Trophoblast cell (in vitro differentiated cells and primary cell): ENCODE results near the gene CRYZ.
"Not testable (repeated sequence)": the region's sequence is repeated elsewhere in the genome, so short reads cannot be mapped to it uniquely, and the experiment has no call there.

Source experiments
- DNase-seq, 2 donors: peaks; one replicate each; pipeline ENCODE4 v3.0.0-alpha.2; 2016
- H2AFZ ChIP-seq: 2 replicates; pipeline ENCODE4 v1.6.1; 2013; ENCODE audit warnings: low read length, moderate library complexity, mild to moderate bottlenecking; ENCODE audit not compliant: insufficient read depth, poor library complexity
- H2AK5ac ChIP-seq: 2 replicates; pipeline ENCODE4 v1.6.1; 2013; ENCODE audit warnings: mild to moderate bottlenecking, low read length
- H2BK120ac ChIP-seq: 2 replicates; pipeline ENCODE4 v1.6.1; 2013; ENCODE audit warnings: low read length, mild to moderate bottlenecking, moderate library complexity; ENCODE audit not compliant: insufficient read depth, poor library complexity
- H2BK12ac ChIP-seq: 2 replicates; pipeline ENCODE4 v1.6.1; 2013; ENCODE audit warnings: mild to moderate bottlenecking, low read length, moderate library complexity
- H2BK5ac ChIP-seq: 2 replicates; pipeline ENCODE4 v1.6.1; 2013; ENCODE audit warnings: low read length, low read depth, moderate library complexity, mild to moderate bottlenecking; ENCODE audit not compliant: poor library complexity
- H3K14ac ChIP-seq: 2 replicates; pipeline ENCODE4 v1.6.1; 2013; ENCODE audit warnings: mild to moderate bottlenecking, low read length
- H3K18ac ChIP-seq: 2 replicates; pipeline ENCODE4 v1.6.1; 2013; ENCODE audit warnings: mild to moderate bottlenecking, low read length
- H3K23ac ChIP-seq: 2 replicates; pipeline ENCODE4 v1.6.1; 2013; ENCODE audit warnings: low read length
- H3K27ac ChIP-seq: 2 replicates; pipeline ENCODE4 v1.5.1; 2013; ENCODE audit warnings: low read depth, mild to moderate bottlenecking, inconsistent platforms, low read length, moderate library complexity
- H3K27me3 ChIP-seq: 2 replicates; pipeline ENCODE4 v1.6.1; 2013; ENCODE audit warnings: inconsistent platforms, mild to moderate bottlenecking, low read length, moderate library complexity; ENCODE audit not compliant: insufficient read depth
- H3K36me3 ChIP-seq, 2 experiments: 1 replicate in 1 of 2; 2 replicates in 1 of 2; pipeline ENCODE4 v1.6.1; 2013; ENCODE audit warnings: low read length in 2 of 2, mild to moderate bottlenecking in 2 of 2, moderate library complexity in 1 of 2; ENCODE audit not compliant: insufficient read depth in 2 of 2, control insufficient read depth in 1 of 2
- H3K4ac ChIP-seq: 2 replicates; pipeline ENCODE4 v1.6.1; 2013; ENCODE audit warnings: low read depth, mild to moderate bottlenecking, low read length, moderate library complexity
- H3K4me1 ChIP-seq, 2 experiments: 1 replicate in 1 of 2; 2 replicates in 1 of 2; pipeline ENCODE4 v1.6.1; 2013; ENCODE audit warnings: low read length in 2 of 2, mild to moderate bottlenecking in 2 of 2, moderate library complexity in 1 of 2; ENCODE audit not compliant: insufficient read depth in 2 of 2, control insufficient read depth in 1 of 2
- H3K4me2 ChIP-seq: 2 replicates; pipeline ENCODE4 v1.6.1; 2013; ENCODE audit warnings: inconsistent platforms, mild to moderate bottlenecking, low read length, moderate library complexity
- H3K4me3 ChIP-seq: 2 replicates; pipeline ENCODE4 v1.5.1; 2013; ENCODE audit warnings: mild to moderate bottlenecking, low read depth, low read length, inconsistent platforms
- H3K79me1 ChIP-seq: one replicate; pipeline ENCODE4 v1.6.1; 2013; ENCODE audit warnings: low read length
- H3K79me2 ChIP-seq: 2 replicates; pipeline ENCODE4 v1.6.1; 2013; ENCODE audit warnings: low read length, mild to moderate bottlenecking; ENCODE audit not compliant: control insufficient read depth, insufficient read depth, poor library complexity
- H3K9ac ChIP-seq: 2 replicates; pipeline ENCODE4 v1.6.1; 2013; ENCODE audit warnings: mild to moderate bottlenecking, low read length
- H3K9me3 ChIP-seq: 2 replicates; pipeline ENCODE4 v1.6.1; 2013; ENCODE audit warnings: low read depth, mild to moderate bottlenecking, control low read depth, inconsistent platforms, low read length; ENCODE audit not compliant: insufficient read depth
- H4K12ac ChIP-seq: 2 replicates; pipeline ENCODE4 v1.6.1; 2013; ENCODE audit warnings: low read depth, mild to moderate bottlenecking, low read length, moderate library complexity
- H4K8ac ChIP-seq: 2 replicates; pipeline ENCODE4 v1.6.1; 2013; ENCODE audit warnings: low read depth, mild to moderate bottlenecking, low read length, moderate library complexity
- H4K91ac ChIP-seq: one replicate; pipeline ENCODE4 v1.6.1; 2013; ENCODE audit warnings: low read depth, mild to moderate bottlenecking, low read length, moderate library complexity
- WGBS: extraction: QIAGEN DNeasy Blood & Tissue Kit; methylation state at CpG from one replicate; pipeline ENCODE4 v1.1.7; 2013; ENCODE audit warnings: missing lambda C conversion rate; ENCODE audit not compliant: insufficient read length, insufficient coverage; ENCODE audit errors: extremely low coverage; 5-methylcytosine and 5-hydroxymethylcytosine counted together

Gene CRYZ

GRCh38 chr1:74767490-74767889, 34.6 kb upstream of the CRYZ start:
- no peak overlapping the region for H4K91ac ChIP-seq
- H2BK12ac ChIP-seq = no peak overlapping the region
- no peak overlapping the region for H4K8ac ChIP-seq
- no peak for DNase-seq
- no peak overlapping the region for H2AK5ac ChIP-seq
- H3K36me3 ChIP-seq = no peaks in the 10 kb centered on the region
- H3K27ac ChIP-seq = no peak overlapping the region
- no peak overlapping the region for H3K23ac ChIP-seq
- H3K9me3 ChIP-seq = no peaks in the 10 kb centered on the region
- H2BK5ac ChIP-seq = no peak overlapping the region
- no peak overlapping the region for H3K14ac ChIP-seq
- no peaks in the 10 kb centered on the region for H3K79me2 ChIP-seq
- no peak overlapping the region for H3K4me3 ChIP-seq
- no peaks in the 10 kb centered on the region for H3K27me3 ChIP-seq
- no peak overlapping the region for H4K12ac ChIP-seq
- H3K79me1 ChIP-seq = no peaks in the 10 kb centered on the region
- H3K9ac ChIP-seq = no peak overlapping the region
- no peaks in the 10 kb centered on the region for H3K4me1 ChIP-seq
- no peak overlapping the region for H2BK120ac ChIP-seq
- H2AFZ ChIP-seq = no peak overlapping the region
- no peak overlapping the region for H3K4ac ChIP-seq
- no CpG with 5 or more reads among the region's 3 CpGs for WGBS
- no peak overlapping the region for H3K18ac ChIP-seq
- H3K4me2 ChIP-seq = no peak overlapping the region

GRCh38 chr1:74766579-74766978, 33.7 kb upstream of the CRYZ start:
- Histone ChIP-seq H3K23ac (no peak overlapping the region), H3K27me3 (no peaks in the 10 kb centered on the region), H2BK5ac (no peak overlapping the region), H3K36me3 (no peaks in the 10 kb centered on the region), H2BK12ac (no peak overlapping the region), H3K27ac (no peak overlapping the region), H2AFZ (no peak overlapping the region), H3K4me1 (no peaks in the 10 kb centered on the region), H3K4me3 (no peak overlapping the region), H4K91ac (no peak overlapping the region), H4K12ac (no peak overlapping the region), H3K18ac (no peak overlapping the region), H3K9me3 (no peaks in the 10 kb centered on the region), H3K4me2 (no peak overlapping the region), H3K9ac (no peak overlapping the region), H3K79me2 (no peaks in the 10 kb centered on the region), H3K79me1 (no peaks in the 10 kb centered on the region), H4K8ac (no peak overlapping the region), H2BK120ac (no peak overlapping the region), H3K14ac (no peak overlapping the region), H3K4ac (no peak overlapping the region), H2AK5ac (no peak overlapping the region)
- no peak for DNase-seq
- no CpG with 5 or more reads among the region's 2 CpGs for WGBS

GRCh38 chr1:74763807-74764206, 31.0 kb upstream of the CRYZ start:
- H2AFZ ChIP-seq = no peak overlapping the region
- no peak overlapping the region for H2BK12ac ChIP-seq
- no peak overlapping the region for H4K91ac ChIP-seq
- H2BK5ac ChIP-seq = no peak overlapping the region
- no peak overlapping the region for H3K4me3 ChIP-seq
- no peaks in the 10 kb centered on the region for H3K79me1 ChIP-seq
- DNase-seq = no peak
- H3K79me2 ChIP-seq = no peaks in the 10 kb centered on the region
- H3K36me3 ChIP-seq = peaks cover 0 to 3% of the 10 kb centered on the region in 2 experiments
- no peak overlapping the region for H4K8ac ChIP-seq
- H2AK5ac ChIP-seq = no peak overlapping the region
- H3K4ac ChIP-seq = no peak overlapping the region
- H3K27ac ChIP-seq = no peak overlapping the region
- H3K18ac ChIP-seq = no peak overlapping the region
- no peaks in the 10 kb centered on the region for H3K4me1 ChIP-seq
- H3K9me3 ChIP-seq = no peaks in the 10 kb centered on the region
- H3K23ac ChIP-seq = no peak overlapping the region
- H2BK120ac ChIP-seq = no peak overlapping the region
- H4K12ac ChIP-seq = no peak overlapping the region
- H3K9ac ChIP-seq = no peak overlapping the region
- H3K27me3 ChIP-seq = no peaks in the 10 kb centered on the region
- no CpG with 5 or more reads among the region's 4 CpGs for WGBS
- no peak overlapping the region for H3K14ac ChIP-seq
- no peak overlapping the region for H3K4me2 ChIP-seq

- H3K14ac ChIP-seq, H4K12ac ChIP-seq, H3K4me1 ChIP-seq, H4K91ac ChIP-seq, H2BK12ac ChIP-seq, H3K9me3 ChIP-seq, H3K23ac ChIP-seq, H2BK120ac ChIP-seq, H3K4ac ChIP-seq, H3K4me2 ChIP-seq, H3K18ac ChIP-seq, H4K8ac ChIP-seq, H2AFZ ChIP-seq, H2BK5ac ChIP-seq, H3K79me2 ChIP-seq, H3K36me3 ChIP-seq, H3K4me3 ChIP-seq, H3K27ac ChIP-seq, DNase-seq, H3K27me3 ChIP-seq, H3K79me1 ChIP-seq, H2AK5ac ChIP-seq, H3K9ac ChIP-seq: not testable (repeated sequence)
- WGBS = no CpG with 5 or more reads among the region's 2 CpGs
These were observed 23.8 kb upstream of the CRYZ start for GRCh38 chr1:74756650-74757049.
